ENCODE results near the gene ZNF587. TPM values are rescaled to one million over a fixed set of nuclear protein-coding genes. Genes with fewer than 3 reads are reported as not detected.

The ZNF587 gene
- total and polyA plus RNA-seq, 10 of the 15 experiments (the other 5 are each of a cell fraction or from before 2014, with no cell fraction given): 1.9 to 27.8 (median 13.5) TPM

DNA sequence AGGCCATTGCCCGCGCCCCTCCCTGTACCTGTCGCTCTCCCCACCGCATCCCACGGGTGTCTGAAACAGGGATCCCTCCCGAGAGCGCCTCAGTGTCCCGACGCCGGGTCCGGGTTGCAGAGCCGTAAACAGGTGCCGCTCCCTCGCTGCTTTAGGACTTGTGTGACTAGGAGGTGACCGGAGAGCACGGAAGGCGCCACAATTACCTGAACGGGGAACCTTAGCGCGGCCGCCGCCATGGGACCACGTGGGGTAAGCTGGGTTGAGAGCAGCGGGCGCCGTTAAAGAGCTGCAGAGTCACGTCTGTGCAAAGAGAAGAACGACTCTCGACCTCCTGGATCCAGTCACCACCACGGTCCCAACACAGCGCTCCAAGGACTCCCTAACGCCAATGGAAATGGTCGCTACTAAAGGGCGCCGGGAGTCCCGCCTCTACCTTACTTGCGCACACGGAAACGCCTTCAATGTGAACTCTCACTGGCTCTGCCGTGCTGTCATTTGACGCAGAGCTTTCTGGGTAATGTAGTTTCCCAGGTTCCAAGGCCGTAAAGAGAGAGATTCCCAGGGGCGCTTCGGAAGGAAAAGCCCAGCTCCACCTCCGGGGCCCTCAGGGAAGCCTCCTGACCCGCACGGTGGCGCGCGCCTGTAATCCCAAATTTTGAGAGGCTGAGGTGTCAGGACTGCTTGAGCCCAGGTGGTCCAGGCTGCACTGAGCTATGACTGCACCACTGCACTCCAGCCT, 35.0 kb upstream of the ZNF587 start, which contains the start of gene ZNF552 (continued):
- TF ChIP-seq ZZZ3 (IDR thresholded peaks at IDR 0.05; ENCODE audit: control insufficient read depth, insufficient read length, low read depth) (no peak), SMARCA5 (IDR thresholded peaks at IDR 0.05) (no peak), ZNF384 (IDR thresholded peaks at IDR 0.05; ENCODE audit: borderline replicate concordance, low read depth, low read length) (no peak), TCF12 (IDR thresholded peaks at IDR 0.05; ENCODE audit: low read depth, low read length) (no peak), USF1 (IDR thresholded peaks at IDR 0.05; ENCODE audit: borderline replicate concordance, extremely low read length, insufficient read depth, low read depth, low read length) (peak; percentile 35), ESRRA (IDR thresholded peaks at IDR 0.05; ENCODE audit: low read length) (no peak), KLF5 (IDR thresholded peaks at IDR 0.05; ENCODE audit: partially characterized antibody) (peak; percentile 97), REST (IDR thresholded peaks at IDR 0.05; ENCODE audit: low read depth, low read length) (no peak), FOS (IDR thresholded peaks at IDR 0.05; ENCODE audit: borderline replicate concordance, extremely low read depth, insufficient read length) (peak; percentile 14), EP300 (IDR thresholded peaks at IDR 0.05; ENCODE audit: borderline replicate concordance in 1 of 2, control insufficient read depth in 1 of 2, low read depth in 2 of 2, low read length in 2 of 2) (no peak), GABPA (IDR thresholded peaks at IDR 0.05; ENCODE audit: low read depth) (peak; percentile 89), RAD51 (IDR thresholded peaks at IDR 0.05) (peak; percentile 55; the same call in 1 of the 2 replicates), IRF3 (IDR thresholded peaks at IDR 0.05) (peak; percentile 70), EED (IDR thresholded peaks at IDR 0.05; ENCODE audit: low read depth) (peak; percentile 23; the same call in 1 of the 2 replicates)
- TF ChIP-seq, protein P1, sequence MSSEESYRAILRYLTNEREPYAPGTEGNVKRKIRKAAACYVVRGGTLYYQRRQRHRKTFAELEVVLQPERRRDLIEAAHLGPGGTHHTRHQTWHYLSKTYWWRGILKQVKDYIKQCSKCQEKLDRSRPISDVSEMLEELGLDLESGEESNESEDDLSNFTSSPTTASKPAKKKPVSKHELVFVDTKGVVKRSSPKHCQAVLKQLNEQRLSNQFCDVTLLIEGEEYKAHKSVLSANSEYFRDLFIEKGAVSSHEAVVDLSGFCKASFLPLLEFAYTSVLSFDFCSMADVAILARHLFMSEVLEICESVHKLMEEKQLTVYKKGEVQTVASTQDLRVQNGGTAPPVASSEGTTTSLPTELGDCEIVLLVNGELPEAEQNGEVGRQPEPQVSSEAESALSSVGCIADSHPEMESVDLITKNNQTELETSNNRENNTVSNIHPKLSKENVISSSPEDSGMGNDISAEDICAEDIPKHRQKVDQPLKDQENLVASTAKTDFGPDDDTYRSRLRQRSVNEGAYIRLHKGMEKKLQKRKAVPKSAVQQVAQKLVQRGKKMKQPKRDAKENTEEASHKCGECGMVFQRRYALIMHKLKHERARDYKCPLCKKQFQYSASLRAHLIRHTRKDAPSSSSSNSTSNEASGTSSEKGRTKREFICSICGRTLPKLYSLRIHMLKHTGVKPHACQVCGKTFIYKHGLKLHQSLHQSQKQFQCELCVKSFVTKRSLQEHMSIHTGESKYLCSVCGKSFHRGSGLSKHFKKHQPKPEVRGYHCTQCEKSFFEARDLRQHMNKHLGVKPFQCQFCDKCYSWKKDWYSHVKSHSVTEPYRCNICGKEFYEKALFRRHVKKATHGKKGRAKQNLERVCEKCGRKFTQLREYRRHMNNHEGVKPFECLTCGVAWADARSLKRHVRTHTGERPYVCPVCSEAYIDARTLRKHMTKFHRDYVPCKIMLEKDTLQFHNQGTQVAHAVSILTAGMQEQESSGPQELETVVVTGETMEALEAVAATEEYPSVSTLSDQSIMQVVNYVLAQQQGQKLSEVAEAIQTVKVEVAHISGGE (CRISPR knock-in tag; IDR thresholded peaks at IDR 0.05): no peak
- TF ChIP-seq, protein P2, sequence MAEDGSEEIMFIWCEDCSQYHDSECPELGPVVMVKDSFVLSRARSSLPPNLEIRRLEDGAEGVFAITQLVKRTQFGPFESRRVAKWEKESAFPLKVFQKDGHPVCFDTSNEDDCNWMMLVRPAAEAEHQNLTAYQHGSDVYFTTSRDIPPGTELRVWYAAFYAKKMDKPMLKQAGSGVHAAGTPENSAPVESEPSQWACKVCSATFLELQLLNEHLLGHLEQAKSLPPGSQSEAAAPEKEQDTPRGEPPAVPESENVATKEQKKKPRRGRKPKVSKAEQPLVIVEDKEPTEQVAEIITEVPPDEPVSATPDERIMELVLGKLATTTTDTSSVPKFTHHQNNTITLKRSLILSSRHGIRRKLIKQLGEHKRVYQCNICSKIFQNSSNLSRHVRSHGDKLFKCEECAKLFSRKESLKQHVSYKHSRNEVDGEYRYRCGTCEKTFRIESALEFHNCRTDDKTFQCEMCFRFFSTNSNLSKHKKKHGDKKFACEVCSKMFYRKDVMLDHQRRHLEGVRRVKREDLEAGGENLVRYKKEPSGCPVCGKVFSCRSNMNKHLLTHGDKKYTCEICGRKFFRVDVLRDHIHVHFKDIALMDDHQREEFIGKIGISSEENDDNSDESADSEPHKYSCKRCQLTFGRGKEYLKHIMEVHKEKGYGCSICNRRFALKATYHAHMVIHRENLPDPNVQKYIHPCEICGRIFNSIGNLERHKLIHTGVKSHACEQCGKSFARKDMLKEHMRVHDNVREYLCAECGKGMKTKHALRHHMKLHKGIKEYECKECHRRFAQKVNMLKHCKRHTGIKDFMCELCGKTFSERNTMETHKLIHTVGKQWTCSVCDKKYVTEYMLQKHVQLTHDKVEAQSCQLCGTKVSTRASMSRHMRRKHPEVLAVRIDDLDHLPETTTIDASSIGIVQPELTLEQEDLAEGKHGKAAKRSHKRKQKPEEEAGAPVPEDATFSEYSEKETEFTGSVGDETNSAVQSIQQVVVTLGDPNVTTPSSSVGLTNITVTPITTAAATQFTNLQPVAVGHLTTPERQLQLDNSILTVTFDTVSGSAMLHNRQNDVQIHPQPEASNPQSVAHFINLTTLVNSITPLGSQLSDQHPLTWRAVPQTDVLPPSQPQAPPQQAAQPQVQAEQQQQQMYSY (CRISPR knock-in tag; IDR thresholded peaks at IDR 0.05): no peak

Data from GM12878 (cell line).